CD4-positive, alpha-beta T cell treated with Interleukin-4 for 4 hours (primary cell): ENCODE measurements around the gene ADARB2.
A peak's percentile ranks its signal among the peaks of the same experiment; 100 is the strongest.
"Not testable (repeated sequence)": the region's sequence is repeated elsewhere in the genome, so short reads cannot be mapped to it uniquely, and the experiment has no call there.

Experiments
- DNase-seq: peaks from one replicate; pipeline ENCODE4 v3.0.0-alpha.2; 2020

Gene ADARB2

GRCh38 chr10:1451362-1451888, 285.9 kb downstream of the ADARB2 start:
- DNase-seq, result no peak

- no peak for DNase-seq
These were observed 287.6 kb downstream of the ADARB2 start for GRCh38 chr10:1449572-1450205.

DNA sequence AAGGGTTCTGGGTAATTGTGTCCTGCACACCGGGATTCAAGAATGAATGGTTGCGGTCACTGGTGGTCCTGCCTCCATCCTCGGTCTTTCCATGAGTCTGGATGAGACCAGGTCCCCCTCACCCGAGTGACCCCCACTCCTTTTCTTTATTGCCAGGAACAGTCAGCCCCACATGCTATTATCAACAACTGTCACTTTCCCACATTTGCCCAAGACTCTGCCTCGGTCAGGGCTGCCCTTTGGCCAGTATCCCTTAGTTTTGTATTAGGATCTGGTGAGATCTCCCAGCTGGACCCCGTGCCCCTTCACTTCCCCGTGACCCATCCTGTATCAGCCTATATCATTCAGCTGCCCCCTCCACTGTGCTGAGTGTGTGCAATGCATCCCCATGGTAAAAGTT, 288.3 kb downstream of the ADARB2 start:
- DNase-seq, result no peak

DNA sequence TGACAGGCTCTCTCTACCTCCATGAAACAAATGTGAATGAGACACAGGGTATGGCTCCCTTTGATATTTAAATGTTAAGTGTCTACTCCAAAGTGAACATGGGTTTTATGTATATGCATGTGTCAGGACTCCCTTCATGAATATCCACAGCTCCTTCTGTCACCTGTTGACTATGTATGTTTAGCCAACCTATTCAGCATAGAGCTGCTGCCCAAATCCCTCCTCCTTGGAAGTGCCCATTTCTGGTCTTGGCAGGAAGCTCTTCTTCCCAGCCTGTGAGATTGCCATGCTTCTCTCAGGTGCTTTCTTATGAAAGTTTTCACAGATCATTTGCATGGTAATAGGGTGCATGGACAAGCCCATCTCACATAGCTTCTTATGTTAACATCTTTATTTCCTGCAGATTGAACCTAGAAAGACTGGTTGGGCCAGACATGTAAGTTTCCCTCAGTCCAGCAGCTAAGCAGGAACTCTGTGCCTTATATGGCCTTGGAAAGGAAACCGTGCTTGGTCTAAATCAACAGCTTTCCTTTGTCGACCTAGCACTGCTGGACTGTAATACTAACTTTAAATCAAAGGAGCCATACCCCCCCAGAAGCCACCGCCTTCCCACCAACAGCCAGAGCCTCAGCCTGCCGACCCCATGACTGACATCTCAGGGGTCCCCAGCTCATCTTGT, 288.9 kb downstream of the ADARB2 start:
- DNase-seq, result no peak

- no peak for DNase-seq
These were observed 292.5 kb downstream of the ADARB2 start for GRCh38 chr10:1444826-1445225.

DNA sequence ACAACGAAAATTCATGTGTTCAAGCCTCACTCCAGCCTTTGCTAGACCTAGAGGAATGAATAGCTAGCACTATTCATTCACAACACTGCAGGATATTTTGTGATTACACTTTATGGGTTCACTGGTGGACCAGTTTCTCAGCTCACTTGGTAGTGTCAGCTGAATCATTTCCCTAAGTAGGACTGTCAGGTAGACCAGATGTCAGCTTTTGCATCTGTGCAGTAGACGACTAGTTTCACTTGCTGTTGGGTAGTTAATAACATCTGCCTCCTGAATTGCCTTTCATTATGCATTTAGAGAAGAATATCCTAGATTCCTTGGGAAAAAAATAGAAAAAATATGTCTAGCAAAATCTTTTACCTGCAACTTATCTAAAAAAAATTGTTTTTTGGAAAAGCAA, 296.4 kb downstream of the ADARB2 start:
- no peak for DNase-seq

DNA sequence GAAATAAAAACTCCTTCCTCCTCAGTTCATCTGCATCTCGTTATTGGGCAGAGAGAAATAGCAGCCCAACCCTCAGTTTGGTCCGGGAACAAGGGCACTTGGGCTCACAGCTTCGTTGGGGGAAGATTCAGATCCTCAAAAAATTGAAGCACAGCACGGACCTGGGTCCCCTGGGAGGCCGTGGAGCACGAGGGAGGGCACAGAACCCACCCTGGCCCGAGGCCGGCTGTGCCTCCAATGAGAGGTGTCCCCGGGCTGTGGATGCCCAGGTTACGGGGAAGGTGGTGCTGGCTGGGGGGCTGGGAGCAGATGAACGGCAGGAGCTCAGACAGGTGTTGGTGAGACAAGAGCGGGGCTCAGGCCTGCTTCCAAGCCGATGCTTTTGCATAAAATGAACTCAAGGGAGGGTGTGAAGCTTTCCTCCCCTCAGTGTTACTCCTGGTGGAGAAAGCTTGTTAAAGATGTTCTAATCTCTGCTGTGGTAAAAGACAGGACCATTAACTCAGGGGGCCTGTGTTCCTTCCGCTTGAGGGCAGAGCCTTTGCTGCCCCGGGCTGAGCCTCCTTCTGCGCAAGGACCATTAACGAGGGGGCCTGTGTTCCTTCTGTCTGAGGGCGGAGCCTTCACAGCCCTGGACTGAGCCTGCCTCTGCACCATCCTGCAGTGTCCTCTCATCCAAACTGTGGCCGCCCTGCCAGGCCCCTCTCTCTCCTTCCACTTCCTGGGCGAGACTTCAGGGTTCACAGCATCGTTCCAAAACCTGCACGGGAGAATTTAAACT, 302.2 kb downstream of the ADARB2 start:
- no peak for DNase-seq

DNA sequence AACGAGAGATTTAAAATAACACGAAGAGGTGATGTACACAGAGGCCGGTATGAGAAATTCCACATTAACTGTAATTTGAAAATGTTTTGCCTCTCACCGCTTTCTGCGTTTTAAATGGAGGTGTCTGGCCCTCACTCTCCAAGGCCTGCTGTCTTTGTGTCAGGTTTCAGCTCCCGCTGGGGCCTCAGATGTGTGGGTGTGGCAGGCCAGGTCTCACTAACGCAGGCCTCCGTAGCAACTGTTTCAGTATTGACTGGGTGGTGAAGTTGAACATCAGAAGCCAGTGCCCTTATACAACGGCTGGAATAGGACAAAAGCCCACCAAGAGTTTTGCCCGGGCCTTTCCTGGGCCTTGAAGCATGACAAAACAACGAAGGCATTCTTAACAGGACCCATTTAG, 303.1 kb downstream of the ADARB2 start:
- DNase-seq, result no peak

DNA sequence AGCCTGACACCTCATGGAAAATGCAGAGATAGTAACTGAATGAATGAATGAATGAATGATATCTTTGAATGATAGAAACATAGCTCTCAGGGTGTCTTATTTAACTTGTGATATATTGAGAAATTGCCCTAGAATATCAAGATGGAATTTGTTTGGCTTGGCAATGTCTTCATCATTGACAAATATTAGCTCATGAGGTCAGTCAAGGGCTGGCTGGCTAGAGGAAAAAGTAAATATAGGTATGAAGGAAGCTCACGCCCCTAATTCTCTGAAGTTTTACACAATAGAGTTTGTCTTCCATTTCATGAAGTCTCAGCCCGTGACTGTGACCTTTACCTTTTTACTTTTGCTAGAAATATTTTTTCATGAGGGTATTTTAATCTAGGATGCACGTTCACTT, 305.2 kb downstream of the ADARB2 start:
- no peak for DNase-seq

GRCh38 chr10:1431229-1431628, 306.1 kb downstream of the ADARB2 start:
- no peak for DNase-seq

DNA sequence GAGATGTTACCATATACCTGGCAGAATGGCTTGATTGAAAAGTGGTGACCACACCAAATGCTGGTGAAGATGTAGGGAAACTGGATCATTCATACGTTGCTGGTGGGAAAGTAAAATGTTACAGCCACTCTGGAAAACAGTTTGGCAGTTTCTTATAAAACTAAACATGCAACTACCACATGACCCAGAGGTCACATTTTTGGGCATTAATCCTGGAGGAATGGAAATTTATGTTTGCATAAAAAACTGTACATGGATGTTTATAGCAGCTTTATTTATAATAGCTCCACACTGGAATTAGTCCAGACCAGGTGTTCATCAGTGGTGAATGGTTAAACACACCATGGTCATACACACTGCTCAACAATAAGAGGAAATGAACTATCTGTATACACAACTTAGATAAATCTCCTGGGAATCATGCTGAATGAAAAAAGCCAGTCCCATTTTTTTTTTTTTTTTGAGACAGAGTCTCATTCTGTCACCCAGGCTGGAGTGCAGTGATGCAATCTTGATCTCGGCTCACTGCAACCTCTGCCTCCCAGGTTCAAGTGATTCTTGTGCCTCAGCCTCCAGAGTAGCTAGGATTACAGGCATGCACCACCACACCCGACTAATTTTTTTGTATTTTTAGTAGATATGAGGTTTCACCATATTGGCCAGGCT, 309.7 kb downstream of the ADARB2 start:
- DNase-seq, result not testable (repeated sequence)

DNA sequence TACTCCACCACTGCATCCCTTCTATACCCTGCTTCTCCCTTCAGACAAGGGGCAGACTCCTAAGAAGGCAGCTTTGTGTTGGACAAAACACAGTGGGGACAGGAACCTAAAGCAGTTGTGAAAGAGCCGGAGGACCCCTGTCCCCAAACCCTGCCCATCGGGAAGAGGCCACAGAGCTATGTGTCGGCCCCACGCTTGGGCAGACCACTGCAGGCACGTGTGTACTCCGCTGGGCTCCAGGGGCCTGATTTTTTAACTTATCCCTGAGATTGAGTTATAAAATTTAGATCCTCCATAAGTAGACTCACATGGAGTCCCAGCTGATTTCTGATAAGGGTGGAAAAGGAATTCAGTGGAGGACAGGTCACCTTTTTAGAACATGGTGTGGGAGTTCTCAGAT, 310.5 kb downstream of the ADARB2 start:
- DNase-seq, result no peak

- no peak for DNase-seq
These were observed 311.4 kb downstream of the ADARB2 start for GRCh38 chr10:1425879-1426278.

GRCh38 chr10:1424648-1425047, 312.7 kb downstream of the ADARB2 start:
- DNase-seq, result no peak

DNA sequence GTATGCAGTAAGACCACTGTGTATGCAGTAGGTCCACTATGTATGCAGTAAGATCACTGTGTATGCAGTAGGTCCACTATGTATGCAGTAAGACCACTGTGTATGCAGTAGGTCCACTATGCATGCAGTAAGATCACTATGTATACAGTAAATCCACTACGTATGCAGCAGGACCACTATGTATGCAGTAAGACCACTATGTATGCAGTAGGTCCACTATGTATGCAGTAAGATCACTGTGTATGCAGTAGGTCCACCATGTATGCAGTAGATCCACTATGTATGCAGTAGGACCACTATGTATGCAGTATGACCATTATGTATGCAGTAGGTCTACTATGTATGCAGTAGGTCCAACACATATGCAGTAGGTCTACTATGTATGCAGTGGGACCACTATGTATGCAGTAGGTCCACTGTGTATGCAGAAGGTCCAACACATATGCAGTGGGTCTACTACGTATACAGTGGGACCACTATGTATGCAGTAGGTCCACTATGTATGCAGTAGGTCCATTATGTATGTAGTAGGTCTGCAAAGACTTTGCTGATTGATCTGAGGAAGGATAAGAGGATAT, 313.6 kb downstream of the ADARB2 start:
- DNase-seq, result no peak

DNA sequence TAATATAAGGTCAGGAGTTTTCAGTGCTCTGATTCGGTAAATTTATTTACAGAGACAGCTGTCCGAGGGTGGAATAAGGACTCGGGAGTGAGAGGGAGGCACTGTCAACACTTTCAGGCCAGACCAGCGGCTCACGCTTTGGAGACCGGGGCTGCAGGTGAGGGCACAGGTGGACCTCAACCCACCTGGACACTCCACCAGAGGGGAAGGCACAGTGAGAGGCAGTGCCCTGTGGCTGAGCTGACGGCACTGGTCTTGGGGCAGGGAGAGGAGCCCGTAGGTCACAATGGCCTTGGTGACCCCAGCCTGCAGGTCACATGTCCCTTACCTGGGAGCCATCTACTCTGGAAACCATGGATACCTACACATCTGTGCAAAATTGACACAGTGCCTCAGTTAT, 315.1 kb downstream of the ADARB2 start:
- no peak for DNase-seq

DNA sequence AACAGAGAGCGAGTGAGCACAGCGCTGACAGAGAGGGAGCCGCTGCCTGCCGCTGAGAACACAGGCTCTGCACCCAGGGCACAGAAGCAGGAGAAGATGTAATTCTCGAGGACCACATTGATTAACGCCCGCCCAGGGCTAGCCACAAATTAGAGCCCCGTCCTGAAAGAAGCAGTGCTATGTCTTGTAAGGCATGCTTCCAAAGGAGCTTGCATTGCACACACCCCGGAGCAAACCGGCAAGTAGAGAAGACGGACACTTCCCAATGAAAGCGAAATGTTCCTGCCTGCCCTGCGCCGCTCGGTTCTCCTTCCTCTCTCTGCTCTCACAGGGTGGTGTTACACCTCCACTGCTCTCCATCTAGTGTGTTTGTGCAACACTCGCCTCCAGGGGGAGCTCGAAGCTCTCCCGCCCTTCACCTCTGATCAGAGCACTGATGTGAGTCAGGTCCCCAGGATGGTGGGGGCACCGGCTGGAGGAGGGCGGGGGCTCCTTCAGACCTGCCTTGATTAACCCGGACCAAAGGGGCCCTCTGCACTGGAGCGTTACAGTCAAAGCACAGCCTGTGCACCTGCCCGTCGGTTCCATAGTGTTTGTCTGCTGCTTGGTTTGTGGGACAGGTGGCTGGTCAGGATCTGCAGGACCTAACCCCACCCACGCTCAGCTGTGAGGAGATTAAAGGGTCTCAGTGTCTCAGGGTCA, 316.5 kb downstream of the ADARB2 start:
- DNase-seq, result peak; percentile 9

GRCh38 chr10:1419796-1420610, 317.3 kb downstream of the ADARB2 start:
- DNase-seq, result no peak

GRCh38 chr10:1418031-1418550, 319.2 kb downstream of the ADARB2 start:
- DNase-seq, result no peak

- DNase-seq, result no peak
These were observed 319.8 kb downstream of the ADARB2 start for GRCh38 chr10:1417574-1417973.

DNA sequence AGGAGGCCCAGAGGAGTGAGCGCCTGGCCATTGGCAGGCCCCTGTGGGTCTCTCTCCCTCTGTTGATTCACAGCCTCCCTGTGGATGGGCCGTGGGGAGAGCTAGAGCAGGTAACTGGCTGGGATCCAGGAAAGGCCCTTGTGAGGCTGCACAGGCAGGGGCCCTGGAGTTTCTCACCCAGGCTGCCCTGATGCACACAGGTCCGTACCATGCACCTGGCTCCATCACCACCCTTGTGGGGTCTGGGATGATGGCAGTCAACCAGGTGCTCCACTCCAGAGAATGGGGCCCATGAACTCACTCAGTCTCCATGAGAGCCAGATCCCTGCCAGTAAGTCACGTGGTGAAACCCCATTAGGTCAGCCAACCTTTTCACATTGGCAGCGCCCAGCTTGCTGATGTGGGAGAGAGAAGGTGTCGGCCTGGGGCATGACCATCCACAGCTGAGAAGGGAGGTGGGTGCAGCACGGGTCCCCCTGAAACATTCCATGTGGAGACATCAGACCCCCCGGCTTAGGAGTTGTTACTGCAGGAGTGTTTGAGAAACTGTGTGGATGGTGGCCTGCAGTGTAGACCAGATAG, 320.8 kb downstream of the ADARB2 start:
- no peak for DNase-seq
